ENCODE data around the gene DISC1. TPM values are rescaled to one million over a fixed set of nuclear protein-coding genes. Genes with fewer than 3 reads are reported as not detected.
"Not testable (repeated sequence)": the region's sequence is repeated elsewhere in the genome, so short reads cannot be mapped to it uniquely, and the experiment has no call there.

DISC1 gene
- total RNA-seq, 2 experiments from 2014 or later = 1.9 to 3.8 TPM

- ATAC-seq (no peak), DNase-seq (no peak)
- Mint-ChIP-seq H3K27me3 (no peaks in the 10 kb centered on the region), H3K9me3 (ENCODE audit: low read depth) (no peaks in the 10 kb centered on the region), H3K27ac (no peak overlapping the region), H3K36me3 (ENCODE audit: low read depth) (peaks cover 1% of the 10 kb centered on the region), H3K4me1 (no peaks in the 10 kb centered on the region), H3K4me3 (no peak overlapping the region)
- ChIA-PET POLR2A (no interaction called here), CTCF (no interaction called here)
- intact Hi-C loops (cut with DNase I, micrococcal nuclease) = no loop called here
These were observed 264.2 kb downstream of the DISC1 start for GRCh38 chr1:231890791-231891190.

- DNase-seq = peak; percentile 14
- ATAC-seq = no peak
- H3K9me3 Mint-ChIP-seq (ENCODE audit: low read depth) = no peaks in the 10 kb centered on the region
- ChIA-PET CTCF (no interaction called here), POLR2A (no interaction called here)
- intact Hi-C loops (cut with DNase I, micrococcal nuclease) = no loop called here
- H3K27ac Mint-ChIP-seq = no peak overlapping the region
- H3K4me1 Mint-ChIP-seq = no peaks in the 10 kb centered on the region
- H3K4me3 Mint-ChIP-seq = no peak overlapping the region
- H3K27me3 Mint-ChIP-seq = no peaks in the 10 kb centered on the region
- peaks cover 1% of the 10 kb centered on the region for H3K36me3 Mint-ChIP-seq (ENCODE audit: low read depth)
These were observed 267.0 kb downstream of the DISC1 start for GRCh38 chr1:231893400-231894102.

DNA sequence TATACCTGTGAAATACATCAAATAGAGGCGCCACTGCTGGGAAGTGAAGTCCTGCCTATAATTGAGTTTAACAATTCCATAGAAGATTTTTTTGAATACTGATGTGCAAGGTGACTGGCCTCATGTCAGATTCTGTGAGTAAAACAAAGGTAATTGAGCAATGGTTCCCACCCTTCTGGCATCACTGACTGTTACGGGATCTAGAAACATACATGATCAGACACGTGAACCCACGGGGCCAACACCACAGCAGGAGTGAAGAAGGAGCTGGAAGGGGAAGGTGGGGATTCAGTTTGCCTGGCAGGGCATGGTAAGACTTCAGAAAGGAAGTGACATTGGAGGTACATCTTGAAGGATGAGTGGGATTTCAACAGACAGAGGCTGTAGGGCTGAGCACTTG lies 270.2 kb downstream of the DISC1 start:
- H3K36me3 Mint-ChIP-seq (ENCODE audit: low read depth) = peaks cover 1% of the 10 kb centered on the region
- H3K27me3 Mint-ChIP-seq = no peaks in the 10 kb centered on the region
- CTCF ChIA-PET = interaction anchor here (0.7 kb wide), 1 partner anchor 87 kb away, joined by 3 read pairs; no protein-coding TSS in a partner anchor
- intact Hi-C loops (cut with DNase I, micrococcal nuclease) = no loop called here
- H3K4me3 Mint-ChIP-seq = no peak overlapping the region
- H3K9me3 Mint-ChIP-seq (ENCODE audit: low read depth) = no peaks in the 10 kb centered on the region
- DNase-seq (no peak), ATAC-seq (no peak)
- POLR2A ChIA-PET = no interaction called here
- H3K27ac Mint-ChIP-seq = no peak overlapping the region
- peaks cover 2% of the 10 kb centered on the region for H3K4me1 Mint-ChIP-seq

- peaks cover 6% of the 10 kb centered on the region for H3K9me3 Mint-ChIP-seq (ENCODE audit: low read depth)
- intact Hi-C loops (cut with DNase I, micrococcal nuclease) = no loop called here
- DNase-seq = no peak
- no peak for ATAC-seq
- no peaks in the 10 kb centered on the region for H3K27me3 Mint-ChIP-seq
- H3K36me3 Mint-ChIP-seq (ENCODE audit: low read depth) = no peaks in the 10 kb centered on the region
- no peak overlapping the region for H3K4me3 Mint-ChIP-seq
- no peak overlapping the region for H3K27ac Mint-ChIP-seq
- POLR2A ChIA-PET = no interaction called here
- CTCF ChIA-PET = interaction anchor here (0.7 kb wide), 1 partner anchor 41 kb away, joined by 3 read pairs; no protein-coding TSS in a partner anchor
- peaks cover 5% of the 10 kb centered on the region for H3K4me1 Mint-ChIP-seq
These were observed 272.5 kb downstream of the DISC1 start for GRCh38 chr1:231899046-231899445.

DNA sequence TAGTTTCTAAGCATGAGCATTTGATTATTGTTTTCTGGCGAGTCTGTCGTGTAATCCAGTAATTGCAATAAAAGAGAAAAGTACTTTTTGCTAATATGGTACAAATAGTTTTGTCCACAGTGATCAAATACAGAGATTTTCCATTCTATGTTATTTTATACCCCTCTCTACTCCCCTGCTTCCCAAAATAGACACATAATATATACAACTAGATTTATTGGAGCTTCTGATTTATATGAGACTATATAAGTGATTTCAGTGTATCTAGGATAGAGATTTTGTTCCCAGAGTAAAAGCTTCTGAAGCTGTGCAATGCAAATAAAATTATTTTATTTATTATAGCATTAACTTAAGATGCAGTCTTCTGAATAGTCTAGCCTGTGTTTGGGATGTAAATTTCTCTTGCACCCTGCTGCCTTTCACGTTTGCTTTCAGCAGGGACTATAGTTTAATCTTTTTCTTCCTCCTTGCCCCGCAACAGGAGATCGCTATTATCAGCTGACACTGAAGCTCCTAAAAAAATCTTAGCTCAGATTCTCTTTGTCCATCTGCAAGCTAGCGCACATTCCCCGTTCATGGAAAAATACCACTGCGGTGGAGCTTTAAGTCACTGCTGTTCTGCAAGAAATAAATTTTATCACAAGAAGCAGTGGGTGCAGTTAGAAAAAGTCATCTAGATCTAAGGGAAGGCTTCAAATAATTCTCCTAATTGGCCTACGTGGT lies 273.3 kb downstream of the DISC1 start:
- intact Hi-C loops (cut with DNase I, micrococcal nuclease) = no loop called here
- H3K9me3 Mint-ChIP-seq (ENCODE audit: low read depth) = peaks cover 6% of the 10 kb centered on the region
- CTCF ChIA-PET = interaction anchor here (0.7 kb wide), 1 partner anchor 179 kb away, joined by 3 read pairs; no protein-coding TSS in a partner anchor
- H3K27ac Mint-ChIP-seq = no peak overlapping the region
- no peak overlapping the region for H3K4me3 Mint-ChIP-seq
- POLR2A ChIA-PET = no interaction called here
- no peaks in the 10 kb centered on the region for H3K27me3 Mint-ChIP-seq
- no peak for ATAC-seq
- H3K36me3 Mint-ChIP-seq (ENCODE audit: low read depth) = no peaks in the 10 kb centered on the region
- no peak for DNase-seq
- H3K4me1 Mint-ChIP-seq = peaks cover 5% of the 10 kb centered on the region

- H3K27ac Mint-ChIP-seq = no peak overlapping the region
- POLR2A ChIA-PET = no interaction called here
- no peaks in the 10 kb centered on the region for H3K27me3 Mint-ChIP-seq
- H3K4me1 Mint-ChIP-seq = peaks cover 5% of the 10 kb centered on the region
- DNase-seq = no peak
- no peak overlapping the region for H3K4me3 Mint-ChIP-seq
- intact Hi-C loops (cut with DNase I, micrococcal nuclease) = no loop called here
- H3K36me3 Mint-ChIP-seq (ENCODE audit: low read depth) = no peaks in the 10 kb centered on the region
- CTCF ChIA-PET = no interaction called here
- peaks cover 10% of the 10 kb centered on the region for H3K9me3 Mint-ChIP-seq (ENCODE audit: low read depth)
- no peak for ATAC-seq
These were observed 277.0 kb downstream of the DISC1 start for GRCh38 chr1:231903586-231904081.

GRCh38 chr1:231907310-231907709 lies 280.7 kb downstream of the DISC1 start:
- DNase-seq; H3K36me3 Mint-ChIP-seq (ENCODE audit: low read depth); H3K4me3 Mint-ChIP-seq; ATAC-seq; POLR2A ChIA-PET; CTCF ChIA-PET; intact Hi-C loops (cut with DNase I, micrococcal nuclease); H3K27ac Mint-ChIP-seq; H3K27me3 Mint-ChIP-seq: not testable (repeated sequence)
- Mint-ChIP-seq H3K4me1 (peaks cover 11% of the 10 kb centered on the region), H3K9me3 (ENCODE audit: low read depth) (peaks cover 10% of the 10 kb centered on the region)

DNA sequence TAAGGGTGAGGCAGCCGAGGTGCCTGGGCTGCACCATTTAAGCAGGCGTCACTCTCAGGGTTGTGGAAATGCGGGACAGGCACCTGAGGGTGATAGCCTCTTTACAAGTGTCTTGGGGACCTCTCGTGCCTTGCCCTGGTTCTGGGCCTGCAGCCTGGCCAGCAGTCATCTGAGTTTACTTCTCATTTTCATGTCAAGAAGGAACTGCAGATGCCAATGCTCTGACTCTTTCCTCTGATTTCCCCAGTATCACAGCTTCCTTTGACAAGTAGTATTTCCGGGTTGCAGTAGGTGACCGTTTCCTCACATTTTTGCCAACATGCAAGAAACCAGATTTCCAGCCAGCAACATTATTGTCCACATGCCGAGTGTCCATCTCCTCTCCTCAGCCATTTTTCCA lies 286.9 kb downstream of the DISC1 start:
- DNase-seq (no peak), ATAC-seq (no peak)
- peaks cover 3% of the 10 kb centered on the region for H3K36me3 Mint-ChIP-seq (ENCODE audit: low read depth)
- H3K27me3 Mint-ChIP-seq = peaks cover 2% of the 10 kb centered on the region
- no peak overlapping the region for H3K4me3 Mint-ChIP-seq
- intact Hi-C loops (cut with DNase I, micrococcal nuclease) = no loop called here
- H3K9me3 Mint-ChIP-seq (ENCODE audit: low read depth) = no peaks in the 10 kb centered on the region
- H3K27ac Mint-ChIP-seq = no peak overlapping the region
- H3K4me1 Mint-ChIP-seq = peaks cover 65% of the 10 kb centered on the region
- CTCF ChIA-PET = interaction anchor here (1.1 kb wide), 1 partner anchor 47 kb away, joined by 3 read pairs; no protein-coding TSS in a partner anchor
- POLR2A ChIA-PET = no interaction called here

GRCh38 chr1:231918239-231919015 lies 291.8 kb downstream of the DISC1 start:
- H3K4me1 Mint-ChIP-seq = peaks cover 81% of the 10 kb centered on the region
- ChIA-PET POLR2A (no interaction called here), CTCF (interaction anchor here (0.6 to 1.5 kb wide), 4 partner anchors 13 to 32 kb away, joined by 3 to 7 read pairs (median 3); no protein-coding TSS in a partner anchor)
- peak overlapping the region; percentile 58 for H3K27ac Mint-ChIP-seq
- DNase-seq (peak; percentile 47), ATAC-seq (no peak)
- H3K4me3 Mint-ChIP-seq = peak overlapping the region; percentile 7
- intact Hi-C loops (cut with DNase I, micrococcal nuclease) = no loop called here
- H3K36me3 Mint-ChIP-seq (ENCODE audit: low read depth) = no peaks in the 10 kb centered on the region
- H3K9me3 Mint-ChIP-seq (ENCODE audit: low read depth) = no peaks in the 10 kb centered on the region
- H3K27me3 Mint-ChIP-seq = peaks cover 2% of the 10 kb centered on the region

GRCh38 chr1:231919239-231919885 lies 292.8 kb downstream of the DISC1 start:
- H3K9me3 Mint-ChIP-seq (ENCODE audit: low read depth) = no peaks in the 10 kb centered on the region
- ATAC-seq = no peak
- POLR2A ChIA-PET = no interaction called here
- DNase-seq = no peak
- intact Hi-C loops (cut with DNase I, micrococcal nuclease) = no loop called here
- H3K27ac Mint-ChIP-seq = peak overlapping the region; percentile 58
- peak overlapping the region; percentile 24 for H3K4me3 Mint-ChIP-seq
- CTCF ChIA-PET = interaction anchor here (1.5 kb wide), 1 partner anchor 12 kb away, joined by 7 read pairs; no protein-coding TSS in a partner anchor
- H3K4me1 Mint-ChIP-seq = peaks cover 80% of the 10 kb centered on the region
- no peaks in the 10 kb centered on the region for H3K36me3 Mint-ChIP-seq (ENCODE audit: low read depth)
- H3K27me3 Mint-ChIP-seq = peaks cover 2% of the 10 kb centered on the region

- intact Hi-C loops (cut with DNase I, micrococcal nuclease) = no loop called here
- Mint-ChIP-seq H3K27me3 (peaks cover 2% of the 10 kb centered on the region), H3K36me3 (ENCODE audit: low read depth) (no peaks in the 10 kb centered on the region), H3K27ac (peak overlapping the region; percentile 23), H3K4me3 (no peak overlapping the region), H3K9me3 (ENCODE audit: low read depth) (no peaks in the 10 kb centered on the region), H3K4me1 (peaks cover 75% of the 10 kb centered on the region)
- POLR2A ChIA-PET = no interaction called here
- CTCF ChIA-PET = interaction anchor here (1.5 kb wide), 1 partner anchor 11 kb away, joined by 7 read pairs; no protein-coding TSS in a partner anchor
- DNase-seq (peak; percentile 53), ATAC-seq (peak; percentile 78)
These were observed 293.3 kb downstream of the DISC1 start for GRCh38 chr1:231919886-231920285.

Data from activated CD4-positive, alpha-beta T cell treated with anti-CD3 and anti-CD28 coated beads for 36 hours (primary cell).